Measurements from ENCODE around the gene ELN. TPM values are rescaled to one million over a fixed set of nuclear protein-coding genes. Genes with fewer than 3 reads are reported as not detected.

ELN gene
- total RNA-seq, 2 experiments from 2014 or later = 0.07 to 0.19 TPM

- H3K27me3 Mint-ChIP-seq (ENCODE audit: low read depth) = no peaks in the 10 kb centered on the region
- intact Hi-C loops (cut with micrococcal nuclease) = loop anchor here (1.0 to 5.0 kb wide), 6 partner anchors 11 to 504 kb away; partner anchors contain the start of genes EIF4H, METTL27, RFC2 and TBL2
- CTCF ChIA-PET = no interaction called here
- peak within 1 kb of the TSS; percentile 76 for H3K27ac Mint-ChIP-seq
- H3K4me1 Mint-ChIP-seq (ENCODE audit: low read depth) = peaks cover 10% of the 10 kb centered on the region
- no peaks in the 10 kb centered on the region for H3K9me3 Mint-ChIP-seq
- DNase-seq = peak; percentile 80
- peaks cover 5% of the 10 kb centered on the region for H3K36me3 Mint-ChIP-seq (ENCODE audit: low read depth)
- H3K4me3 Mint-ChIP-seq = peak within 1 kb of the TSS; percentile 78
Observed at GRCh38 chr7:74083117-74083876, 55.3 kb downstream of the ELN start, which contains the start of gene LIMK1. Gene LIMK1 (plus strand): TSS chr7:74083804. CDS start chr7:74083991, 187 bp downstream.

GRCh38 chr7:74083928-74084721 lies 56.2 kb downstream of the ELN start:
- H3K4me3 Mint-ChIP-seq = peak overlapping the region; percentile 78
- intact Hi-C loops (cut with micrococcal nuclease) = loop anchor here (1.0 to 5.0 kb wide), 7 partner anchors 10 to 505 kb away; partner anchors contain the start of genes ABHD11, EIF4H, METTL27 and RFC2

GRCh38 chr7:74084722-74085578 lies 57.0 kb downstream of the ELN start:
- DNase-seq = no peak
- H3K4me1 Mint-ChIP-seq (ENCODE audit: low read depth) = peaks cover 10% of the 10 kb centered on the region
- H3K36me3 Mint-ChIP-seq (ENCODE audit: low read depth) = peaks cover 5% of the 10 kb centered on the region
- no peak overlapping the region for H3K27ac Mint-ChIP-seq
- CTCF ChIA-PET = interaction anchor here (1.3 kb wide), 1 partner anchor 16 kb away, joined by 3 read pairs; no protein-coding TSS in a partner anchor
- peak overlapping the region; percentile 78 for H3K4me3 Mint-ChIP-seq
- H3K27me3 Mint-ChIP-seq (ENCODE audit: low read depth) = no peaks in the 10 kb centered on the region
- intact Hi-C loops (cut with micrococcal nuclease) = loop anchor here (2.0 to 5.0 kb wide), 2 partner anchors 243 to 346 kb away; partner anchors contain the start of genes ABHD11 and METTL27
- no peaks in the 10 kb centered on the region for H3K9me3 Mint-ChIP-seq

More at GRCh38 chr7:74083928-74084721, 56.2 kb downstream of the ELN start:
- Mint-ChIP-seq H3K27ac (no peak overlapping the region), H3K36me3 (ENCODE audit: low read depth) (peaks cover 5% of the 10 kb centered on the region), H3K4me1 (ENCODE audit: low read depth) (peaks cover 10% of the 10 kb centered on the region), H3K27me3 (ENCODE audit: low read depth) (no peaks in the 10 kb centered on the region), H3K9me3 (no peaks in the 10 kb centered on the region)
- CTCF ChIA-PET = no interaction called here
- DNase-seq = peak; percentile 50

- DNase-seq = no peak
- peaks cover 10% of the 10 kb centered on the region for H3K4me1 Mint-ChIP-seq (ENCODE audit: low read depth)
- CTCF ChIA-PET = no interaction called here
- H3K4me3 Mint-ChIP-seq = no peak overlapping the region
- H3K27me3 Mint-ChIP-seq (ENCODE audit: low read depth) = no peaks in the 10 kb centered on the region
- H3K36me3 Mint-ChIP-seq (ENCODE audit: low read depth) = peaks cover 5% of the 10 kb centered on the region
- intact Hi-C loops (cut with micrococcal nuclease) = no loop called here
- no peak overlapping the region for H3K27ac Mint-ChIP-seq
- H3K9me3 Mint-ChIP-seq = no peaks in the 10 kb centered on the region
Observed at GRCh38 chr7:74087791-74088453, 59.9 kb downstream of the ELN start.

GRCh38 chr7:74092321-74092963 lies 64.5 kb downstream of the ELN start:
- H3K27ac Mint-ChIP-seq = no peak overlapping the region

GRCh38 chr7:74092964-74093471 lies 65.0 kb downstream of the ELN start:
- CTCF ChIA-PET = no interaction called here
- no peak for DNase-seq
- Mint-ChIP-seq H3K36me3 (ENCODE audit: low read depth) (peaks cover 8% of the 10 kb centered on the region), H3K9me3 (no peaks in the 10 kb centered on the region), H3K4me3 (no peak overlapping the region), H3K4me1 (ENCODE audit: low read depth) (peaks cover 18% of the 10 kb centered on the region), H3K27me3 (ENCODE audit: low read depth) (no peaks in the 10 kb centered on the region), H3K27ac (no peak overlapping the region)
- intact Hi-C loops (cut with micrococcal nuclease) = no loop called here

More at GRCh38 chr7:74092321-74092963, 64.5 kb downstream of the ELN start:
- peaks cover 4% of the 10 kb centered on the region for H3K36me3 Mint-ChIP-seq (ENCODE audit: low read depth)
- no peaks in the 10 kb centered on the region for H3K9me3 Mint-ChIP-seq
- CTCF ChIA-PET = no interaction called here
- no peak overlapping the region for H3K4me3 Mint-ChIP-seq
- peaks cover 18% of the 10 kb centered on the region for H3K4me1 Mint-ChIP-seq (ENCODE audit: low read depth)
- intact Hi-C loops (cut with micrococcal nuclease) = no loop called here
- no peaks in the 10 kb centered on the region for H3K27me3 Mint-ChIP-seq (ENCODE audit: low read depth)
- DNase-seq = no peak

GRCh38 chr7:74093671-74094223 lies 65.8 kb downstream of the ELN start:
- no peak for DNase-seq
- Mint-ChIP-seq H3K27ac (peak overlapping the region; percentile 73), H3K9me3 (no peaks in the 10 kb centered on the region), H3K36me3 (ENCODE audit: low read depth) (peaks cover 13% of the 10 kb centered on the region), H3K4me3 (peak overlapping the region; percentile 39), H3K27me3 (ENCODE audit: low read depth) (no peaks in the 10 kb centered on the region), H3K4me1 (ENCODE audit: low read depth) (peaks cover 18% of the 10 kb centered on the region)
- CTCF ChIA-PET = no interaction called here
- intact Hi-C loops (cut with micrococcal nuclease) = loop anchor here (1.0 kb wide), 2 partner anchors 10 to 81 kb away; partner anchors contain the start of genes EIF4H and LIMK1

GRCh38 chr7:74094224-74095101 lies 66.5 kb downstream of the ELN start:
- intact Hi-C loops (cut with micrococcal nuclease) = loop anchor here (1.0 kb wide), 2 partner anchors 11 to 80 kb away; partner anchors contain the start of genes EIF4H and LIMK1
- CTCF ChIA-PET = no interaction called here
- peak overlapping the region; percentile 66 for H3K4me3 Mint-ChIP-seq

GRCh38 chr7:74095135-74095534 lies 67.2 kb downstream of the ELN start:
- H3K36me3 Mint-ChIP-seq (ENCODE audit: low read depth) = peaks cover 17% of the 10 kb centered on the region
- intact Hi-C loops (cut with micrococcal nuclease) = no loop called here
- H3K9me3 Mint-ChIP-seq = no peaks in the 10 kb centered on the region
- peak overlapping the region; percentile 66 for H3K4me3 Mint-ChIP-seq
- CTCF ChIA-PET = no interaction called here
- H3K27me3 Mint-ChIP-seq (ENCODE audit: low read depth) = no peaks in the 10 kb centered on the region
- no peak for DNase-seq
- peaks cover 18% of the 10 kb centered on the region for H3K4me1 Mint-ChIP-seq (ENCODE audit: low read depth)
- peak overlapping the region; percentile 75 for H3K27ac Mint-ChIP-seq

More at GRCh38 chr7:74094224-74095101, 66.5 kb downstream of the ELN start:
- Mint-ChIP-seq H3K4me1 (ENCODE audit: low read depth) (peaks cover 18% of the 10 kb centered on the region), H3K27me3 (ENCODE audit: low read depth) (no peaks in the 10 kb centered on the region), H3K9me3 (no peaks in the 10 kb centered on the region), H3K27ac (peak overlapping the region; percentile 75), H3K36me3 (ENCODE audit: low read depth) (peaks cover 17% of the 10 kb centered on the region)
- DNase-seq = peak; percentile 90

All from activated naive CD4-positive, alpha-beta T cell treated with anti-CD3 and anti-CD28 coated beads for 36 hours (primary cell).